ENCODE measurements around the gene ANKFN1.

GRCh38 chr17:56441308-56441707, 288.0 kb downstream of the ANKFN1 start:
- TF ChIP-seq CTCF (IDR thresholded peaks at IDR 0.05): no peak
- no peak for TF ChIP-seq POLR2A (IDR thresholded peaks at IDR 0.05)
